Stimulated activated naive CD4-positive, alpha-beta T cell treated with Interleukin-2 at 50 U/mL for 16 hours (primary cell): ENCODE results near the gene SH3BP5.

Experiments used
- DNase-seq: peaks from one replicate; lab custom pipeline; 2025; lab: John Stamatoyannopoulos, UW

Gene SH3BP5

DNA sequence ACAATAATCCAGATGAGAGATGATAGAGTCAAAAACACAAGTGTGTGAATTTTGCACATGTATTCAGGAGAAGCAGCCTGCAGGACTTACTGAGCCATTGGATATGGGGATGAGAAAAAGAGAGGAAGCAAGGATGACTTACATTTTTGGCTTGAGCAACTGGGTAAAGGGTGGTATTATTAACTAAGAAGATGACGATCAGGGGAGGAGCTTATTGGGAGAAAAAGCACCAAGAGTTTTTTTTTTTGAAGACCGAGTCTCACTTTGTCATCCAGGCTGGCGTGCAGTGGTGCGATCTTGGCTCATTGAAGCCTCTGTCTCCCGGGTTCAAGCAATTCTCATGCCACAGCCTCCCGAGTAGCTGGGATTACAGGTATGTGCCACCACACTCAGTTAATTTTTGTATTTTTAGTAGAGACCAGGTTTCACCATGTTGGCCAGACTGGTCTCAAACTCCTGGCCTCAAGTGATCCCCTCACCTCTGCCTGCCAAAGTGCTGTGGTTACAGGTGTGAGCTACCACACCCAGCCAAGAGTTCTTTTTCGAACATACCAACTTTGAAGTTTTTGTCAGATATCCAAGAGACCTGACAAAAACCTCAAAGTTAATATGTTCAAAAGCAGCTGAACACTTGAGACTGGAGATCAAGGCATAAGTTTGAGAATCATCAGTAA lies 14.8 kb upstream of the SH3BP5 start:
- DNase-seq, result no peak

- DNase-seq, result no peak
These were observed 14.1 kb upstream of the SH3BP5 start for GRCh38 chr3:15346516-15346915.

- no peak for DNase-seq
These were observed 13.3 kb upstream of the SH3BP5 start for GRCh38 chr3:15345608-15346137.

GRCh38 chr3:15345066-15345607 lies 12.8 kb upstream of the SH3BP5 start:
- DNase-seq, result no peak

DNA sequence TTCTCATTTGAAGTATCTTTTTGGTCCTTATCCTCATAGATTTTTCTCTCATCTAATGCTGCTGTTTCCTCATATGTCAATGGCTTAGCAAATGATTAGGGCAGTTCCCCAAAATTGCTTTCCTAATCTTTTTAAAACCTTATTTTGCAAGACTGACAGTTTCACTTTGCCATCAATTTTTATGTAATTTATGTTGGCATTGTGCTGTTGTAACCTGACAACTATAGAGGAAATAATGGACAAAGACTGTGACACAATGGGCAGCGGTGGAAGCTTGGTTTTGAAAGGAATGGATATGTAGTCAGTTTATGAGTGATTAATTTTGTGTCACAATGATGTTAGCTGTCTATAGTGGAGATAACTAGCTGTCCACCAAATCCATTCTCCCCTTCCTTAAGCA lies 10.6 kb upstream of the SH3BP5 start:
- no peak for DNase-seq

- DNase-seq, result no peak
These were observed 9.9 kb upstream of the SH3BP5 start for GRCh38 chr3:15342246-15342645.

DNA sequence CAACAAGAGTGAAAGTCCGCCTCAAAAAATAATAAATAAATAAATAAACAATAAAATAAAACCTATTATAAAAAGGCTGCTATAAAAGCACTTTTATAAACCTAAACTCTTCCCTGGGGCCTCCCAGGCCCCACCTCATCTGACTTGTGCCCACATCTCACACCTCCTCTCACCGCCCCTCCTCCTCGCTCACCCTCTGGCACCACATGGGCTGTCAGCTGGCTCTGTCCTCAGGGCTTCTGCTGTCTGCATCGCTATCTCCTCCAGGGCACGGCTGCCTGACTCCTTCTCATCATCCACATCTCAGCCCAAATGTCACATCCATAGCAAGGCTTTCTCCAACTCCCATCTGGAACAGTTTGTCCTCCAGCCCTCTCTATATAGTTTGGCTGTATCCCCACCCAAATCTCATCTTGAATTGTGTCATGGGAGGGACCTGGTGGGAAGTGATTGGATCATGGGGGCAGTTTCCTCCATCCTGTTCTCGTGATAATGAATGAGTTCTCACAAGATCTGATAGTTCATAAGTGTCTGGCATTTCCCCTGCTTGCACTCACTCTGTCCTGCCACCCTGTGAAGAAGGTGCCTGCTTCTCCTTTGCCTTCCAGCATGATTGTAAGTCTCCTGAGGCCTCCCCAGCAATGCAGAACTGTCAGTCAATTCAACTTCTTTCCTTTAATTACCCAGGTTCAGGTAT lies 8.8 kb upstream of the SH3BP5 start:
- no peak for DNase-seq

DNA sequence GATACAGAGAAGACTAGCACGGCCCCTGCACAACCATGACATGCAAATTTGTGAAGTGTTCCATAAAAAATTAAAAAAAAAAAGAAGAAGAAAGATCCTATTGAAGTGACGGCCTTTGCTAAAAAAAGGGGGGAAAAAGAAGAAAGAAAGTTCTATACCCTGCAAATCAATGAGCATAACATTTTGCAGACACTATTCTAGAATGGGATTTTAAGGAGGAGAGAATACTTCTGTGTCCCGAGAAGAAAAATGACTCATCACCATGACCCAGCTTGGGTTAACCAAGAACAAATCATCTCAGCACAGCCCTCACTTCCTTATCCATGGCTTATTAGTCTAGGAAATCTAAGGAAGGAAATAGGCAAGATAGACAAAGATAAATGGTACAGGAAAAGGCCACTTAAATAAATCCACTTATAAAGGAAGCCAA lies 7.4 kb upstream of the SH3BP5 start:
- DNase-seq, result no peak

DNA sequence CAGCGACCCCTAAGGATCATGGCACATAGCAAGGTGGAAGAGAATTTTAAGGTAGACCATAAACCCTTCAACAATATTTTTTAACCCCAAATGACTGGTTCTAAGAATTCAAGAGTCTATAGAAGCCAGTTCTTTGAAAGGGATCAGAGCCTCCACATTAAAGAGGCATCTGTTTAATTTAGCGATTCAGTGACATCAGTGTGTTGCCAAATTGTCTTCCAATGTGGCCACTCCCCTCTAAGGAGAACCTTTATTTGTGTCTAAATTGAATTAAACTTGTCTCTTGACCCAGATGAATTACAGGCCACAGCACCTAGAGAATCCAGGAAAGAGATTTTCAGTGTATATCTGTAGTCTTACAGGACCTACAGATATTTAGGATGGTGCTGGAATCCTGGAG lies 6.6 kb upstream of the SH3BP5 start:
- DNase-seq, result no peak

DNA sequence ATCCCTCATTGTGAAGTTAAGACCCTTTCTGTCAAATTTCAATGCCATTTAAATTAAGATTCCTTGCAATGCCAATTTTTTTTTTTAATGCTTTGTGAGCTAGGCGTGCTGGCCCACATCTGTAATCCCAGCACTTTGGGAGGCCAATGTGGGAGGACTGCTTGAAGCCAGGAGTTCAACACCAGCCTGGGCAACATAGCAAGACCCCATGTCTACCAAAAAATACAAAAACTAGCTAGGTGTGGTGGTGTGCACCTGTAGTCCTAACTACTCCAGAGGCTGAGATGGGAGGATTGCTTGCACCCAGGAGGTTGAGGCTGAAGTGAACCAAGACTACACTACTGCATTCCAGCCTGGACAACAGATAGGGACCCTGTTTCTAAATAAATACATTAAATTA lies 5.6 kb upstream of the SH3BP5 start:
- DNase-seq, result no peak

- no peak for DNase-seq
These were observed 3.7 kb upstream of the SH3BP5 start for GRCh38 chr3:15336057-15336456.

GRCh38 chr3:15333956-15334263 lies 1.5 kb upstream of the SH3BP5 start:
- no peak for DNase-seq

DNA sequence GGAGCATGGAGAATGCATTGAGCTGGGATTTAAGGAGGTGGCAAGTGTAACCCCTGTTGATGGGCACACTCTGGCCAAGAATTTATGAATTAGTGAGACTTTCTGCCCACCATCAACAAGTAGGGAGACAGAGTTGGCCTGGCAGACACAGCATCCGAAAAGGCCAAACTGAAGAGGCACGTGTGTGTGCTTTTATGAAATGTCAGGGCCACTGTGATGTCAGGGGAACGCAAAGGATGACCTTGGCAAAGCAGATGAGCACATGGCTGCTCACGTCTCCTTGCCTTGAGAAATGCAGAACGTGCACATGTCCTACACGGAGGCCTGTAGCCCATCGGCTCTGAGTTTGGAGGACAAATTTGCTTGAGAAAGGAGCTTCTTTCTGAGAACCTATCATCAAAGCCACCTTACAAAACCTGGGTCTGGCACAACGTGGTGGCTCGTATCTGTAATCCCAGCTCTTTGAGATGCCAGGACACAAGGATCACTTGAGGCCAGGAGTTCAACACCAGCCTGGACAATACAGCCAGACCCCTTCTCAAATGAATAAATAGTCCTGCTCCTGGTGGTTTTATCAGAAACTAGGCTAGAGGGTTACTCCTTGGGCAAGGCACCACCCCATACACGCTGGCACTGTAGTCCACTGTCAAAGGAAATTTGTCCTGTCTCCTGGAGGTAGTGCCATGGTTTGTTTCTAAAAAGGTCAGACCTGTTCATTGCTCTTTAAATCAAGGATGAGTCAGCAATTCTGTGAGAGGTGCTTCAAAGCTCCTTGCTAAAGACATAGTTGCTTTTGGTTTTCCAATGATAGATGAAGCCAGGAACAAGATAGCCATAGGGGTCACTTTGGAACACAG lies 941 bp upstream of the SH3BP5 start:
- DNase-seq, result no peak

DNA sequence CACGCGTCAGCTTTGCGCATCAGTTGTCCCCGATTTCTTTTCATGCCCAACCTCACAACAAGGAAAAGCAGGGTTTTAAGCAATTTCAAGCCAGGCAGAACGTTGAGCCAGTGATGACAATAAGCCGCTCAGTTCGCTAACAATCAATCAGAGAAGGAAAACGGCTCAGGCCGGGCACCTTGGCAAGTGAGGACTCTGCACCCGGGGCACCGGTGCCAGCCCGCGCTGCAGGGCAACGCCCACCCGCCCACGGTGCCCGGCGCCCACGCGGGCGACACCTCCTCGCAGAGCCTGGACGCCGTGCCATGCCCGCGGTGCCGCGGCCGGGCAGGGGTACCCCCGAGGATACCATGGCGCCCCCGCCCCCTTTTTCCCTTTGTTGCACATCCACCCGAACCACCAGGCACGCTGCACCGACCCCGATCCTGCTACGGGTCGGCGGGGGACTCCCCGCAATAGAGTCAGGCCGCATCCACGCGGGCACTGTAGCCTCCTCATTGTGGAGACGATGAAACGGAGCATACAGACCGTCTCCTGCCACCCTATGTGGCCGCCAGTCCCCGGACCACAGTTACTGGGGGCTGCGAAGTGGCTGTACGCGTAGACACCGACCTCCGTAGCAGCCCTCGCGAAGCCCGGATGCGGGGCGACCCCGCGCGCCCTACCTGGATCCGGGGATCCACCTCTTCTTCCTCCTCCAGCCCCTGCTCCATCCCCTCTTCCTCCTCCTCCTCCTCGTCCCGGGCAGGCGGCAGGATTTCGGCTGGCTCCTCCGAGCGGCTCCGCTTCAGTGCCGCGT lies 581 bp downstream of the SH3BP5 start:
- peak; percentile 50 for DNase-seq

GRCh38 chr3:15331072-15331605 lies 1.2 kb downstream of the SH3BP5 start:
- DNase-seq, result no peak

DNA sequence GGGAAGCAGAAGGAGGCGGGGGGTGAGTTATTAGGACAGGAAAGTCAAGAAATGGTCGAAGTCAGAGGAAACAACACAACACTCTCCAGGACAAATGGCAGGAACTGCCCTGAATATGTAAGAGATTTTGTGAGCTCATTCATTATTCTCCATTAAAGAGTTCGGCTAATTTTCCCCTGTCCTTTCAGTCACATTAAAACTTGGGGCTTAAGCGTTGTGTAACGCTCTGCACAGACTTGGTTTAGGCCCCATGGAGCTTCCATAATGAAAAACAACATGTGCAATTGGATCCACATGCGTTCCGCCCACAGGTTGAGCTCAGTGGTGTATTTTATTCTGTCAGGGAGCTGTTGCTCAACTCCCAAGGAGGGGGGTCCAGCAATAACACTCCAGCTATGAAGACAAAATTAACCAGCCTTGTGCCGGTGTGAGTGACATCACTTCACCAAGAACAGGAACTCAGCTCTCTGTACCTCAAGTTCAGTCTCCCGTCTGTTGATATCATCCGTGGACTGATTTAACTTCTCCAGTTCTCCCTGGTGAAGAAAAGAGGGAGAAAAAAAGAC lies 2.3 kb downstream of the SH3BP5 start:
- no peak for DNase-seq

GRCh38 chr3:15329046-15330005 lies 3.1 kb downstream of the SH3BP5 start:
- no peak for DNase-seq

DNA sequence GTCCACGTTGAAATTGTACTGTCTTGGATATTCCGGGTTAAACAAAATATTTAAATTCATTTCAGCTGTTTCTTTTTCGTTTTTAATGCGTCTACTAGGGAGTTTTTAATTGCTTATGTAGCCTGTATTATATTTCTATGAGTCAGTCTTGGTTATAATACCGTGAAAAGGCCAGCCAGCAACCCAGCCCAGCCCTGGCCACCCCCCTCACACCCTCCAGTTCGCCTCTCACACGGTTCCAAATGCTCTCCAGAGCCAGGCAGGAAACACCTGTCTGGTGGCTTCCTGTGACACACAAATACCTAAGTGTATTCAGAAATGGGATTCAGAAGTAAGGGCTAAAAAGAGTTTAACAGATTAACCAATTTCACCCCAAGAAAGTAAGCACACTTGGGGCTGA lies 4.4 kb downstream of the SH3BP5 start:
- DNase-seq, result peak; percentile 32

DNA sequence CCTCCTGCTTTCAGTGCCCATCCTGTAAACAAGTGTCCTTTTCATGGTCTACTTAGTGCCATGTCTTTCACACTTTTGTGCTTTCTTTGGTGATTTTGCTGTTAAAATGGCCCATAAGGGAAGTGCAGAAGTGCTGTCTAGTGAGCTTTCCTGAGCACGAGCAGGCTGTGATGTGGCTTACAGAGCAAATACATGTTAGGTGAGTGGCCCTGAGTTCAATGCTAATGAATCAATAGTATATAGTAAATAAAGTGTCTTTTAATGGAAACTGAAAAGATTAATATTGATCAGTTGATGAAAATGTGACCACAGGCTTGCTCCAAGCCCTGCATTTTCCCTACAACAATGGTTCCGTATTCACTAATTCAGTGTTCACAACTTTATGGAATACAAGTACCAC lies 5.7 kb downstream of the SH3BP5 start:
- DNase-seq, result no peak

DNA sequence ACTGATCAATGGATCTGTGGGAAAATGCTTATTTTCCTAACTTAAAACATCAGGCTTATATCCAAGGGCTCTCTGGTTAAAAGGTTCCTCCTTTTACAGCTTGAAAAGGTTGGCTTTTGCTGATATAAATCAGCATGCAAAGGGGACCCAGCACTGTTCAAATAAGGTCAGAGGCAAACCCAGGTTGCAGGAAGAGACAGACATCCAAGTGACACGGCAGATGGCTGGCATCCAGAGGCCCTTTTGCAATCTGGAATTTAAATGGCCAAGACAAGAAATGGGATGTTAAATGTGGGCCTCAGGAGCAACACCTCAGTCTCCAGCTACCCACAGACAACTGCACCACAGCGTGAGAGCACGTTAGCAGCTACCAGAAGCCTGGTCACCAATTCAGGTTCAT lies 6.3 kb downstream of the SH3BP5 start:
- no peak for DNase-seq
